OCI-LY3 (cell line): Measurements from ENCODE around the gene PIP4K2C.

Experiments used
- CTCF ChIP-seq: fragments of 200-600, 300-600 bp; sonication (generic); IDR thresholded peaks from 2 replicates; pipeline ENCODE4 v1.5.1; 2014; ENCODE audit warnings: antibody characterized with exemption, low read length, low read depth
- EZH2phosphoT487 ChIP-seq: fragments of 200-600 bp; shearing (Covaris generic); IDR thresholded peaks from 2 replicates; pipeline ENCODE4 v1.6.1; 2018; ENCODE audit warnings: antibody characterized with exemption, mixed run types, low read depth

DNA sequence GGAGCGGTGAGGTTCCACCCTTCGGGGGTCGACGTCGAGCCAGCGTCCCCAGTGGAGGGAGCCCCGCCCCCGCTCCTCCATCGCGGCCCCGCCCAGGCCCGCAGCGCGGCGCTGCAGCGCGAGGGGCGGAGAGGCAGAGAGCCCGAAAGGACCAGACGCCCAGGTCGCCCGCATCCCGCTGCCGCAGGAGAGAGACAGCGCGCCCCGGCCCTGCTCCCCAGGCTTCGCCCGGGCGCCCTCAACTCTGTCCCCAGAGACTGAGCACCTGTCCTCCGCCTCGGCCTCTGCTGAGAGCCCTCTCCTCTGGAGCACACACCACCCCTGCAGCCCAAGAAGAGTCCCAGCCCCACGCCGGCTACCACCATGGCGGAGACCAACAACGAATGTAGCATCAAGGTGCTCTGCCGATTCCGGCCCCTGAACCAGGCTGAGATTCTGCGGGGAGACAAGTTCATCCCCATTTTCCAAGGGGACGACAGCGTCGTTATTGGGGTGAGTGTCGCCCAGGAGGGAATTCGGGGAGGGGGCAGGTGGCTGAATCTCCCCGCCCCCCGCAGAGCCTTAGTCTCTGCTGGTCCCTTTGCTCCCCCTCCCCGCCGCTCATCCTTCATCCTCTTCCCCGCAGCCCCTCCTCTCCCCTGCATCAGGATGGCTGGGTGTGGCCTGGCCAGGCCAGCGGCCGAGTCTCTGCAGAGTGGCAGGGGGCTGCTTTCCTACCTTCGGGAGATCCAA, 40.9 kb upstream of the PIP4K2C start, which contains the start of gene KIF5A:
- TF ChIP-seq EZH2phosphoT487 (no peak), CTCF (no peak)
